ENCODE results near the gene CCL24.

DNA sequence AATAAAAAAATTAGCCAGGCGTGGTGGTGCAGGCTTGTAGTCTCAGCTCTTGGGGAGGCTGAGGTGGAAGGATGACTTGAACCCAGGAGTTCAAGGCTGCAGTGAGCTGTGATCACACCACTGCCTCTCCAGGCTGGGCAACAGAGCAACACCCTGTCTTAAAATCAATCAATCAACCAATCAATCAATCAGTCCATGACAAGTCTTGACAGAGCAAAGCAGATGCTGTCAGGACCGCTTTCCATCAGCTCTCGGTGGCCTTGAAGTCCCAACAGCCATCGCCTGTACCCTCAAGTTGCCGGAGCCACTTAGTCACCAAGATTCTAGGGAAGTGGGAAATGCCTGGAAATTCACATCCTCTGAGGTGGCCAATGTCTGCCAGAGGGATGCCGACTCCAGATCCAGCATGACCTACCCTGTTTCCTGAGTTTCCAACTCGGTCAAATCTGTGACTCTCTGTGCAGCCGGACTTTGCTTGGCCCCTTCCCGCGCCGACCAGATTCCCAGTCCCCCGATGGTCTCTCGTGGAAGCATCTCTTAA is 871 bp upstream of the CCL24 start:
- no peak for TF ChIP-seq POLR2A (IDR thresholded peaks at IDR 0.05; ENCODE audit: low read depth, low read length)
- TF ChIP-seq, protein P1, sequence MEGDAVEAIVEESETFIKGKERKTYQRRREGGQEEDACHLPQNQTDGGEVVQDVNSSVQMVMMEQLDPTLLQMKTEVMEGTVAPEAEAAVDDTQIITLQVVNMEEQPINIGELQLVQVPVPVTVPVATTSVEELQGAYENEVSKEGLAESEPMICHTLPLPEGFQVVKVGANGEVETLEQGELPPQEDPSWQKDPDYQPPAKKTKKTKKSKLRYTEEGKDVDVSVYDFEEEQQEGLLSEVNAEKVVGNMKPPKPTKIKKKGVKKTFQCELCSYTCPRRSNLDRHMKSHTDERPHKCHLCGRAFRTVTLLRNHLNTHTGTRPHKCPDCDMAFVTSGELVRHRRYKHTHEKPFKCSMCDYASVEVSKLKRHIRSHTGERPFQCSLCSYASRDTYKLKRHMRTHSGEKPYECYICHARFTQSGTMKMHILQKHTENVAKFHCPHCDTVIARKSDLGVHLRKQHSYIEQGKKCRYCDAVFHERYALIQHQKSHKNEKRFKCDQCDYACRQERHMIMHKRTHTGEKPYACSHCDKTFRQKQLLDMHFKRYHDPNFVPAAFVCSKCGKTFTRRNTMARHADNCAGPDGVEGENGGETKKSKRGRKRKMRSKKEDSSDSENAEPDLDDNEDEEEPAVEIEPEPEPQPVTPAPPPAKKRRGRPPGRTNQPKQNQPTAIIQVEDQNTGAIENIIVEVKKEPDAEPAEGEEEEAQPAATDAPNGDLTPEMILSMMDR (IDR thresholded peaks at IDR 0.05; ENCODE audit: extremely low read depth in 1 of 2, insufficient read depth in 1 of 2, low read depth in 1 of 2, low read length in 2 of 2): no peak
- TF ChIP-seq, protein P2, sequence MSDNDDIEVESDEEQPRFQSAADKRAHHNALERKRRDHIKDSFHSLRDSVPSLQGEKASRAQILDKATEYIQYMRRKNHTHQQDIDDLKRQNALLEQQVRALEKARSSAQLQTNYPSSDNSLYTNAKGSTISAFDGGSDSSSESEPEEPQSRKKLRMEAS (IDR thresholded peaks at IDR 0.05; ENCODE audit: insufficient read depth, insufficient read length): no peak
- TF ChIP-seq MYC (IDR thresholded peaks at IDR 0.05; ENCODE audit: low read depth, low read length): no peak
- TF ChIP-seq EZH2 (IDR thresholded peaks at IDR 0.05; ENCODE audit: borderline replicate concordance, low read depth, low read length, severe bottlenecking): no peak
- no peak for TF ChIP-seq POLR2AphosphoS5 (IDR thresholded peaks at IDR 0.05; ENCODE audit: insufficient read depth, low read depth, low read length)
- TF ChIP-seq JUN (IDR thresholded peaks at IDR 0.05; ENCODE audit: borderline replicate concordance, insufficient read depth, insufficient read length, low read depth): no peak

All from endothelial cell of umbilical vein (primary cell).